ENCODE measurements around the gene PHF13. TPM values are rescaled to one million over a fixed set of nuclear protein-coding genes. Genes with fewer than 3 reads are reported as not detected.

Gene PHF13
- total and polyA plus RNA-seq, 8 donors = 4.0 to 8.3 (median 4.8) TPM

DNA sequence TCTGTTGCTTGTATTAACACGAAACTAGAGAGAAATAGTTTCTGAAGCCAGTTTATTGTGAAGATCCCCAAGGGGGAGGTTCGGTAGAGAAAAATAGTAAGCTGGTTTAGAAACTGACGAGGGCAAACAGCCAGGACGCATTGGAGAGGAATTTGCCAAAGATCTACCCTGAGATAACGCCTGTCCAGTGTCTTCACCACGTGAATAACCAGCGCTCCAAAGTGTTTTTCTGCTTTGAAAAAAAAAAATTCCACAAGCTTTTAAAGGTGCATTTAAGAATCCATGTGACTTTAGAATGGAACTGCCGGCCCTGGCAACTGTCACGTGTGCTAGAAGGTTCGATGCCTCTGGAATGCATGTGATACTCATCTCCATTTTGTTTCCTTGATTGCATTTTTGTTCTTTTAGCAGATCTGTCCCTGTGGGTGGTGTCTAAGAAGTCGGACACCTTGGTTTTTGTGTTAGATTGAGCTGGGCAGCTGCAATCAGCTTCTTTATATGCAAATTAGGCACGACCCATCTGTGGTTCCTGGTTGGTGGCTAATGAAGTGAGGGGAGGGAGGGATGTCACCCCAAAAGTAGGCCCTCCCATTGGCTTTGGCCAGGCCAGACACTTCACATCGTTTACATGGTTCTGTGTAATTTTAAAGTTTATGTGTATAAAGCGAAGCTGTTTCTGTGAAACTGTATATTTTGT is 9.9 kb downstream of the PHF13 start:
- 80 to 86% methylated on average over 14 of the region's 14 CpGs for WGBS, 2 donors
- no peaks in the 10 kb centered on the region for H3K9me3 ChIP-seq
- DNase-seq (no peak), ATAC-seq (no peak), FAIRE-seq (no peak)
- no peak overlapping the region for H3K27ac ChIP-seq
- H3K36me3 ChIP-seq = peaks cover 0 to 16% (median 4%) of the 10 kb centered on the region in 3 donors
- H3K4me3 ChIP-seq = no peak overlapping the region
- TF ChIP-seq, protein P1, sequence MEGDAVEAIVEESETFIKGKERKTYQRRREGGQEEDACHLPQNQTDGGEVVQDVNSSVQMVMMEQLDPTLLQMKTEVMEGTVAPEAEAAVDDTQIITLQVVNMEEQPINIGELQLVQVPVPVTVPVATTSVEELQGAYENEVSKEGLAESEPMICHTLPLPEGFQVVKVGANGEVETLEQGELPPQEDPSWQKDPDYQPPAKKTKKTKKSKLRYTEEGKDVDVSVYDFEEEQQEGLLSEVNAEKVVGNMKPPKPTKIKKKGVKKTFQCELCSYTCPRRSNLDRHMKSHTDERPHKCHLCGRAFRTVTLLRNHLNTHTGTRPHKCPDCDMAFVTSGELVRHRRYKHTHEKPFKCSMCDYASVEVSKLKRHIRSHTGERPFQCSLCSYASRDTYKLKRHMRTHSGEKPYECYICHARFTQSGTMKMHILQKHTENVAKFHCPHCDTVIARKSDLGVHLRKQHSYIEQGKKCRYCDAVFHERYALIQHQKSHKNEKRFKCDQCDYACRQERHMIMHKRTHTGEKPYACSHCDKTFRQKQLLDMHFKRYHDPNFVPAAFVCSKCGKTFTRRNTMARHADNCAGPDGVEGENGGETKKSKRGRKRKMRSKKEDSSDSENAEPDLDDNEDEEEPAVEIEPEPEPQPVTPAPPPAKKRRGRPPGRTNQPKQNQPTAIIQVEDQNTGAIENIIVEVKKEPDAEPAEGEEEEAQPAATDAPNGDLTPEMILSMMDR (IDR thresholded peaks at IDR 0.05) = no peak
- no peaks in the 10 kb centered on the region for H3K27me3 ChIP-seq
- peaks cover 0 to 7% (median 6%) of the 10 kb centered on the region in 3 donors for H3K4me1 ChIP-seq
- intact Hi-C loops (cut with DNase I) = no loop called here

DNA sequence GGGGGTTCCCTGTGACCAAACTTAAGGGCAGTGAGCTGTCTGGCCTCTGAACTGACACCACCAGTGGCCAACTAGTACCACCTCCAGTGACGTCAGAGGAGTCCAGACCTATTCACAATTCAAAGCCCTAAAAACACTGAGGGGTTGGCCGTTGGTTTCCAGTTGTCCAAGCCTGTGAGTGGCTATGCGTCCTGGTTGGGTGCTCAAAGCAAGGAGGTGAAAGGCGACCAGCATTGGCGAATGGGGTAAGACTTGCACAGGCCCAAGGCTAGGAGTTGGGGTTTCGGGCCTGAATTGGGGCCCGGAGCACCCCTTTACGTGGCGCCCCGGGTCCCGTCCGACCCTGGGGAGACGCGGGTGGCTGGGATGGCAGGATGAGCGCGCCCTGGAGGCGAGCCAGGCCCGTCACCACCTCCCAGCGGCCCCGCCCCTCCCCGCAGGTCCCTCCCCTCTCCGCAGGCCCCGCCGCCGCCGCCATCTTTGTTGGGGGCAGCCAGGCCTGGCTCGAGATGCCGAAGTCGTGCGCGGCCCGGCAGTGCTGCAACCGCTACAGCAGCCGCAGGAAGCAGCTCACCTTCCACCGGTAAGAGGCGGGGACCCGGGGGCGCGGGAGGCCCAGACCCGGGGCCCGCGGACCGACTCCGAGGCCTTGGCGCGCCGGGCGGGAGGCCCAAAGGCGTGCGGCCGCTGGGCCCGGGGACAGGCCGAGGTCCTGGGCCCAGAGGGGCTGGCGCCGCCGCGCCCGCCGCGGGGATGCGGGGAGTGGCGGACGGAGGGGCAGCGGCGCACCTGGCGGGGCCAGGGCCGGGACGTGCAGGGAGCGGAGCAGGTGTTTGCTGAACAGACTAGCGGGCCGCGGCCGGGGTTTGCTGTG is 11.4 kb downstream of the PHF13 start, which contains the start of gene THAP3:
THAP3 (plus strand) TSS at position 159 of the 874 bp plus-strand sequence; CDS start at position 510, 351 bp downstream.
- FAIRE-seq (no peak), ATAC-seq (peak; percentile 91 to 95 (median 94)), DNase-seq (peak; percentile 86 to 96 (median 91))
- TF ChIP-seq, protein P1 (IDR thresholded peaks at IDR 0.05) = no peak
- H3K4me3 ChIP-seq = peak within 1 kb of the TSS; percentile 80 to 86 (median 84)
- peaks cover 0 to 7% (median 6%) of the 10 kb centered on the region in 3 donors for H3K4me1 ChIP-seq
- 1 to 3% methylated on average over 34 to 73 of the region's 73 CpGs for WGBS, 2 donors
- H3K9me3 ChIP-seq = no peaks in the 10 kb centered on the region
- intact Hi-C loops (cut with DNase I) = no loop called here
- H3K36me3 ChIP-seq = peaks cover 0 to 18% (median 4%) of the 10 kb centered on the region in 3 donors
- H3K27me3 ChIP-seq = no peaks in the 10 kb centered on the region
- H3K27ac ChIP-seq = peak within 1 kb of the TSS; percentile 64 to 84 (median 80)

DNA sequence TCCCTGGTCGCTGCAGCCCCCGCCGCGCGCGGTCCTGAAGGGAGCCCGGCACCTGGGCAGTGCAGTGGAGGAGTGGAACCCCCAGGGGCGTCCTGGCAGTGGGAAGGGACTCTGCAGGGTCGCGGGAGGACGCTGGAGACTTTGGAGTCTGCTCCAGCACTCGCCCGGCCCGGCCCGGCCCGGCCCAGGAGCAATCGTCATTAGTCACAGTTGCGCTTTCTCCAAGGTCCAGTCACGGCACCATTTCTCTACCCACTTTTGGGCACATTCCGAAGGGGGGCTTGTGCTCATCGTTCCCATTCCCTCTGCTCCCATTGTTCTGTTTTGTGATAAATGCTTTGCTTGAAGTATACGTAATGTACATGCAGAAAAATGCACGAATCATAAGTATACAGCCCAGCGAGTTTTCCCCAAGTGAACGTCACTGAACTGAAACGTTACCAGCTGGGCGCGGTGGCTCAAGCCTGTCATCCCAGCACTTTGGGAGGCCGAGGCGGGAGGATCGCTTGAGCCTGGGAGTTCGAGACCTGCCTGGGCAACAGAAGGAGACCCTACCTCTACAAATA is 12.1 kb downstream of the PHF13 start:
- no peaks in the 10 kb centered on the region for H3K9me3 ChIP-seq
- FAIRE-seq (no peak), DNase-seq (peak in 1 of 6 donors; percentile 80), ATAC-seq (peak; percentile 23 to 41 (median 34))
- peaks cover 0 to 7% (median 6%) of the 10 kb centered on the region in 3 donors for H3K4me1 ChIP-seq
- peaks cover 0 to 19% (median 4%) of the 10 kb centered on the region in 3 donors for H3K36me3 ChIP-seq
- peak overlapping the region; percentile 80 to 86 (median 84) for H3K4me3 ChIP-seq
- intact Hi-C loops (cut with DNase I) = no loop called here
- peak overlapping the region; percentile 64 to 84 (median 80) for H3K27ac ChIP-seq
- H3K27me3 ChIP-seq = no peaks in the 10 kb centered on the region
- 1 to 2% methylated on average over 30 to 32 of the region's 32 CpGs for WGBS, 2 donors
- TF ChIP-seq, protein P1 (IDR thresholded peaks at IDR 0.05) = peak in 1 of 4 donors; percentile 6

DNA sequence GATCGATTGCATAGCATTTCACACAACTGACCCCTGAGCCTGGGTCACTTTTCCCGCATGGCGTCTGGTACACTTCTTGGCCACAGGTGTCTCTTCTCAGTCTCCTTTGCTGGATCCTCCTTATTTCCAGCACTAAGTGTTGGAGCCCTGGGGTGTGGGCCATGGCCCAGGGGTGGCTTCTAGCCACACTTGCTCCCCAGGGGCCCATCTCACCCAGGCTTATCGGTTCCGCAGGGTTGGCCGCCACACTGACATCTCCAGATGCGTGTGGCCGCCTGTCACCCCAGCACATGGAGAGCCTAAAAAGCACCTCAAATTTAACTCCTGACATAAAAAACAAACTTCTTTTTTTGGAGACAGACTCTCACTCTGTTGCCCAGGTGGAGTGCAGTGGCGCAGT is 13.5 kb downstream of the PHF13 start:
- Histone ChIP-seq H3K9me3 (no peaks in the 10 kb centered on the region), H3K27ac (no peak overlapping the region), H3K4me1 (peaks cover 0 to 7% (median 6%) of the 10 kb centered on the region in 3 donors), H3K27me3 (no peaks in the 10 kb centered on the region), H3K36me3 (peaks cover 0 to 11% (median 0%) of the 10 kb centered on the region in 3 donors), H3K4me3 (no peak overlapping the region)
- no peak for FAIRE-seq
- TF ChIP-seq, protein P1 (IDR thresholded peaks at IDR 0.05) = no peak
- ATAC-seq = no peak
- no peak for DNase-seq
- whole genome bisulfite sequencing, 2 donors = 94 to 95% methylated on average over 9 of the region's 9 CpGs
- intact Hi-C loops (cut with DNase I) = no loop called here
